A549 treated with GW870086 at 1 μM for 4 hours (cell line): ENCODE data around the gene NDUFB4. TPM values are rescaled to one million over a fixed set of nuclear protein-coding genes. Genes with fewer than 3 reads are reported as not detected.

Source experiments
- total RNA-seq: library from RNA; stranded (reverse); fragments of 200-300 nt; extraction: Qiagen RNA extraction; gene quantifications from 5 replicates; pipeline ENCODE4 v1.2.3, GENCODE V29; 2022; ENCODE audit warnings: low read depth

NDUFB4 gene
- total RNA-seq = 206 to 298 TPM (median 215 TPM) in 5 replicates

GRCh38 chr3:120596116-120596852 lies at the start of gene NDUFB4:
TSS of gene NDUFB4 (plus strand) at chr3:120596336. CDS start at chr3:120596360, 24 bp downstream.

Other genes with a start within 250 kb of the NDUFB4 start
- gene LRRC58, start 247.0 kb upstream of the NDUFB4 start, total RNA-seq = 11.0 to 17.9 TPM (median 14.5 TPM) in 5 replicates
- 50.9 to 70.0 TPM (median 69.0 TPM) in 5 replicates for gene FSTL1, start 145.3 kb upstream of the NDUFB4 start, total RNA-seq
- 16.9 to 24.4 TPM (median 18.2 TPM) in 5 replicates for gene HGD, start 85.9 kb downstream of the NDUFB4 start, total RNA-seq
- gene RABL3, start 146.2 kb downstream of the NDUFB4 start, total RNA-seq = 10.4 to 22.2 TPM (median 16.8 TPM) in 5 replicates
- 9.7 to 17.7 TPM (median 14.0 TPM) in 5 replicates for gene GTF2E1, start 146.4 kb downstream of the NDUFB4 start, total RNA-seq